IMR-90 (cell line): ENCODE measurements around the gene NLGN1. TPM values are rescaled to one million over a fixed set of nuclear protein-coding genes. Genes with fewer than 3 reads are reported as not detected.

Source experiments
- ATAC-seq: fragments of 200-7000 bp; cut with Tn5 transposase; 2 replicates; pipeline ENCODE4 v1.9.1; 2020; ENCODE audit warnings: low read depth, mild to moderate bottlenecking, moderate library complexity
- BruUV-seq: library from RNA; stranded (reverse); fragments of 400-500 nt; replicated peaks from 2 replicates; lab custom pipeline; 2021; lab: Mats Ljungman, UMichigan
- CTCF ChIA-PET: fragments of 300-600 bp; formaldehyde crosslinking; extraction: SDS; loops from one replicate; lab custom pipeline; 2021; ENCODE audit warnings: antibody characterized with exemption; lab: Yijun Ruan, JAX
- POLR2A ChIA-PET: fragments of 300-600 bp; sonication (Branson Sonifier 250); formaldehyde crosslinking; loops from one replicate; lab custom pipeline; 2022; ENCODE audit warnings: antibody characterized with exemption; ENCODE audit not compliant: unreplicated experiment; lab: Charles Lee
- DNase-seq: peaks from one replicate; pipeline ENCODE4 v3.0.0; 2013
- H2AFZ ChIP-seq: replicated peaks from 2 replicates; pipeline ENCODE3; 2013; ENCODE audit warnings: low read length, mild to moderate bottlenecking; ENCODE audit not compliant: poor library complexity
- H2AK5ac ChIP-seq: 2 replicates; pipeline ENCODE4 v1.6.1; 2013; ENCODE audit warnings: low read depth, low read length, inconsistent platforms
- H2AK9ac ChIP-seq: replicated peaks from 2 replicates; pipeline ENCODE3; 2013; ENCODE audit warnings: mild to moderate bottlenecking, low read depth, low read length, moderate library complexity; ENCODE audit not compliant: poor library complexity
- H2BK120ac ChIP-seq: 2 replicates; pipeline ENCODE4 v1.6.1; 2013; ENCODE audit warnings: low read depth, low read length, inconsistent platforms
- H2BK15ac ChIP-seq: 3 replicates; pipeline ENCODE4 v1.6.1; 2013; ENCODE audit warnings: low read depth, low read length, inconsistent platforms
- H2BK20ac ChIP-seq: 2 replicates; pipeline ENCODE4 v1.6.1; 2013; ENCODE audit warnings: low read depth, mild to moderate bottlenecking, inconsistent platforms, low read length, moderate library complexity
- H2BK5ac ChIP-seq: 2 replicates; pipeline ENCODE4 v1.6.1; 2013; ENCODE audit warnings: mild to moderate bottlenecking, low read depth, low read length, inconsistent platforms; ENCODE audit not compliant: poor library complexity, severe bottlenecking
- H3K14ac ChIP-seq: replicated peaks from 2 replicates; pipeline ENCODE4 v1.6.1; 2013; ENCODE audit warnings: low read depth, low read length, inconsistent platforms
- H3K18ac ChIP-seq: 2 replicates; pipeline ENCODE4 v1.6.1; 2013; ENCODE audit warnings: low read depth, low read length, control low read depth
- H3K23ac ChIP-seq: 2 replicates; pipeline ENCODE4 v1.6.1; 2013; ENCODE audit warnings: low read depth, low read length, inconsistent platforms
- H3K27ac ChIP-seq: 2 replicates; pipeline ENCODE4 v1.5.1; 2013; ENCODE audit warnings: mild to moderate bottlenecking, control low read depth, low read length; ENCODE audit not compliant: insufficient read depth
- H3K27me3 ChIP-seq: 2 replicates; pipeline ENCODE4 v1.6.1; 2013; ENCODE audit warnings: low read length; ENCODE audit not compliant: control insufficient read depth, insufficient read depth
- H3K36me3 ChIP-seq: 2 replicates; pipeline ENCODE4 v1.6.1; 2013; ENCODE audit warnings: low read length, mixed read lengths; ENCODE audit not compliant: control insufficient read depth, insufficient read depth
- H3K4ac ChIP-seq: 2 replicates; pipeline ENCODE4 v1.6.1; 2013; ENCODE audit warnings: low read depth, low read length, inconsistent platforms
- H3K4me1 ChIP-seq: 2 replicates; pipeline ENCODE4 v1.6.1; 2013; ENCODE audit warnings: low read length, mixed read lengths; ENCODE audit not compliant: control insufficient read depth, insufficient read depth
- H3K4me2 ChIP-seq: 2 replicates; pipeline ENCODE4 v1.6.1; 2013; ENCODE audit warnings: low read depth, mild to moderate bottlenecking, control low read depth, low read length, moderate library complexity
- H3K4me3 ChIP-seq: 2 replicates; pipeline ENCODE4 v1.5.1; 2013; ENCODE audit warnings: low read depth, mild to moderate bottlenecking, control low read depth, low read length, moderate library complexity; ENCODE audit not compliant: insufficient read depth
- H3K56ac ChIP-seq: 2 replicates; pipeline ENCODE4 v1.6.1; 2013; ENCODE audit warnings: low read length, inconsistent platforms; ENCODE audit not compliant: insufficient read depth; ENCODE audit errors: extremely low read depth
- H3K79me1 ChIP-seq, 2 experiments: 2 replicates each; pipeline ENCODE4 v1.6.1; 2013; ENCODE audit warnings: low read length in 2 of 2, inconsistent platforms in 1 of 2, low read depth in 1 of 2
- H3K9ac ChIP-seq: 2 replicates; pipeline ENCODE4 v1.6.1; 2013; ENCODE audit warnings: low read depth, low read length, control low read depth
- H3K9me1 ChIP-seq: 2 replicates; pipeline ENCODE4 v1.6.1; 2013; ENCODE audit warnings: low read length, inconsistent platforms; ENCODE audit not compliant: insufficient read depth
- H3K9me3 ChIP-seq: 2 replicates; pipeline ENCODE4 v1.6.1; 2013; ENCODE audit warnings: low read length; ENCODE audit not compliant: control insufficient read depth, insufficient read depth
- H4K20me1 ChIP-seq: 2 replicates; pipeline ENCODE4 v1.6.1; 2013; ENCODE audit warnings: low read length, inconsistent platforms; ENCODE audit not compliant: insufficient read depth
- H4K5ac ChIP-seq: 2 replicates; pipeline ENCODE4 v1.6.1; 2013; ENCODE audit warnings: mild to moderate bottlenecking, low read depth, low read length, control low read depth
- H4K8ac ChIP-seq, 2 experiments: 2 replicates each; pipeline ENCODE4 v1.6.1; 2013; ENCODE audit warnings: low read depth in 2 of 2, low read length in 2 of 2, control low read depth in 1 of 2, inconsistent platforms in 1 of 2
- H4K91ac ChIP-seq: 2 replicates; pipeline ENCODE4 v1.6.1; 2013; ENCODE audit warnings: low read depth, low read length, inconsistent platforms; ENCODE audit not compliant: insufficient read depth
- BHLHE40 ChIP-seq: fragments of 150-350 bp; IDR thresholded peaks from 2 replicates; pipeline ENCODE4 v1.6.1; 2016; ENCODE audit warnings: mild to moderate bottlenecking, low read depth, low read length
- CHD1 ChIP-seq: IDR thresholded peaks from 2 replicates; pipeline ENCODE4 v1.6.1; 2012; ENCODE audit warnings: low read depth, low read length, improper control_type of control experiment
- ELK1 ChIP-seq: fragments of 150-350 bp; IDR thresholded peaks from 2 replicates; pipeline ENCODE4 v1.6.1; 2016; ENCODE audit warnings: low read depth, mild to moderate bottlenecking, low read length, moderate library complexity, borderline replicate concordance
- FOS ChIP-seq: fragments of 150-350 bp; IDR thresholded peaks from 2 replicates; pipeline ENCODE4 v1.6.1; 2016; ENCODE audit warnings: low read depth, low read length
- MAFK ChIP-seq: IDR thresholded peaks from 2 replicates; pipeline ENCODE4 v1.6.1; 2012; ENCODE audit warnings: low read depth, low read length, improper control_type of control experiment
- MAZ ChIP-seq: IDR thresholded peaks from 2 replicates; pipeline ENCODE4 v1.6.1; 2012; ENCODE audit warnings: low read depth, mild to moderate bottlenecking, low read length, improper control_type of control experiment, moderate library complexity, borderline replicate concordance
- NFE2L2 ChIP-seq: fragments of 150-350 bp; IDR thresholded peaks from 2 replicates; pipeline ENCODE4 v1.6.1; 2016; ENCODE audit warnings: low read depth, mild to moderate bottlenecking, low read length
- POLR2A ChIP-seq: IDR thresholded peaks from 2 replicates; pipeline ENCODE4 v1.6.1; 2012; ENCODE audit warnings: mild to moderate bottlenecking, low read depth, low read length
- RAD21 ChIP-seq: IDR thresholded peaks from 2 replicates; pipeline ENCODE4 v1.6.1; 2012; ENCODE audit warnings: low read length, improper control_type of control experiment
- RFX5 ChIP-seq: IDR thresholded peaks from 2 replicates; pipeline ENCODE4 v1.8.0; 2012; ENCODE audit warnings: low read depth, mild to moderate bottlenecking, low read length, moderate library complexity
- SMC3 ChIP-seq: fragments of 150-350 bp; IDR thresholded peaks from 2 replicates; pipeline ENCODE4 v1.6.1; 2016; ENCODE audit warnings: low read depth, mild to moderate bottlenecking, antibody characterized with exemption, low read length, moderate library complexity
- WGBS, 2 experiments: methylation state at CpG; one replicate each; pipeline versions ENCODE4 v1.1.5 to v1.1.7; 2013; ENCODE audit warnings: missing lambda C conversion rate in 2 of 2; ENCODE audit not compliant: insufficient read length in 1 of 2; ENCODE audit errors: extremely low coverage in 2 of 2; 5-methylcytosine and 5-hydroxymethylcytosine counted together
- dilution Hi-C: fragments of 300-500 bp; cut with HindIII; formaldehyde crosslinking; loops from one replicate; pipeline ENCODE4 v1.14.3; 2018; ENCODE audit warnings: low sequenced_read_pairs; ENCODE audit not compliant: unreplicated experiment
- in situ Hi-C: fragments of 300-500 bp; cut with MboI; formaldehyde crosslinking; loops from 3 replicates; pipeline ENCODE4 v1.14.3; 2019; ENCODE audit warnings: low sequenced_read_pairs, inconsistent platforms, mixed read lengths
- intact Hi-C: fragments of 100-400 bp; cut with micrococcal nuclease; formaldehyde crosslinking; loops from 2 replicates; pipeline ENCODE4 v1.10.0; 2022
- polyA plus RNA-seq, 3 experiments: library from polyadenylated mRNA; depleted of rRNA; stranded (reverse); fragments of >200 nt; gene quantifications; 2 replicates each; pipeline ENCODE4 v1.2.3, GENCODE V29; 2012; ENCODE audit warnings: low replicate concordance in 1 of 3
- total RNA-seq: library from RNA; depleted of rRNA; stranded (reverse); fragments of >200 nt; gene quantifications from 2 replicates; pipeline ENCODE4 v1.2.3, GENCODE V29; 2012
- TF ChIP-seq, protein P1 (sequence below): fragments of 150-350 bp; IDR thresholded peaks from 2 replicates; pipeline ENCODE4 v1.6.1; 2017; ENCODE audit warnings: mild to moderate bottlenecking, antibody characterized with exemption, low read length, low read depth

Gene NLGN1
- total and polyA plus RNA-seq, 2 of the 4 experiments (the other 2 are of a cell fraction), result 1.8 to 12.5 TPM

GRCh38 chr3:173846584-173846983 is 449.0 kb downstream of the NLGN1 start:
- CTCF ChIA-PET, result no interaction called here

More at GRCh38 chr3:173846584-173846983, 449.0 kb downstream of the NLGN1 start:
- Histone ChIP-seq H3K9ac (no peak overlapping the region), H2BK15ac (no peak overlapping the region), H4K8ac (no peak overlapping the region), H2BK5ac (no peak overlapping the region), H3K4me1 (no peaks in the 10 kb centered on the region), H3K27ac (no peak overlapping the region), H3K23ac (no peak overlapping the region), H3K27me3 (no peaks in the 10 kb centered on the region), H3K9me1 (no peaks in the 10 kb centered on the region), H2BK120ac (no peak overlapping the region), H3K4me3 (no peak overlapping the region), H4K91ac (no peak overlapping the region), H3K14ac (no peak overlapping the region), H3K4me2 (no peak overlapping the region), H3K18ac (no peak overlapping the region), H3K79me1 (no peaks in the 10 kb centered on the region), H4K20me1 (no peaks in the 10 kb centered on the region), H3K4ac (no peak overlapping the region), H2AK5ac (no peak overlapping the region), H4K5ac (no peak overlapping the region), H3K36me3 (no peaks in the 10 kb centered on the region), H3K9me3 (no peaks in the 10 kb centered on the region), H2AFZ (no peak overlapping the region), H2AK9ac (no peak overlapping the region), H2BK20ac (no peak overlapping the region), H3K56ac (no peak overlapping the region)
- intact Hi-C loops, result no loop called here
- DNase-seq (no peak), ATAC-seq (no peak)
- POLR2A ChIA-PET, result no interaction called here
- in situ Hi-C loops, result no loop called here
- BruUV-seq, result no TSS peak
- WGBS, 2 experiments, result no CpG with 5 or more reads among the region's 2 CpGs
- dilution Hi-C loops, result no loop called here
- TF ChIP-seq POLR2A (no peak), MAFK (no peak), NFE2L2 (no peak), SMC3 (no peak), CHD1 (no peak), BHLHE40 (no peak), RAD21 (no peak), ELK1 (no peak), RFX5 (no peak), FOS (no peak), MAZ (no peak)
- TF ChIP-seq, protein P1, sequence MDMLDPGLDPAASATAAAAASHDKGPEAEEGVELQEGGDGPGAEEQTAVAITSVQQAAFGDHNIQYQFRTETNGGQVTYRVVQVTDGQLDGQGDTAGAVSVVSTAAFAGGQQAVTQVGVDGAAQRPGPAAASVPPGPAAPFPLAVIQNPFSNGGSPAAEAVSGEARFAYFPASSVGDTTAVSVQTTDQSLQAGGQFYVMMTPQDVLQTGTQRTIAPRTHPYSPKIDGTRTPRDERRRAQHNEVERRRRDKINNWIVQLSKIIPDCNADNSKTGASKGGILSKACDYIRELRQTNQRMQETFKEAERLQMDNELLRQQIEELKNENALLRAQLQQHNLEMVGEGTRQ, result no peak
